DOHH2 (cell line): ENCODE data around the gene FBXO34.

Experiments
- CTCF ChIP-seq: fragments of 200-600 bp; sonication (generic); IDR thresholded peaks from one replicate; pipeline ENCODE4 v1.5.1; 2014; ENCODE audit warnings: antibody characterized with exemption, mild to moderate bottlenecking, low read depth, low read length; ENCODE audit not compliant: poor library complexity, severe bottlenecking
- EZH2phosphoT487 ChIP-seq: fragments of 200-600 bp; sonication (generic); IDR thresholded peaks from 2 replicates; pipeline ENCODE4 v1.6.1; 2017; ENCODE audit warnings: borderline replicate concordance, mild to moderate bottlenecking, antibody characterized with exemption, low read length, moderate library complexity, mixed read lengths

GRCh38 chr14:55270832-55271571 lies at the start of gene FBXO34:
- TF ChIP-seq CTCF (peak; percentile 99), EZH2phosphoT487 (no peak)
